ENCODE results near the gene PPP4C.
A peak's percentile ranks its signal among the peaks of the same experiment; 100 is the strongest.

The PPP4C gene

GRCh38 chr16:30088237-30088831, 12.5 kb downstream of the PPP4C start:
- Histone ChIP-seq H3K36me3 (peaks cover 41% of the 10 kb centered on the region), H3K27ac (peak overlapping the region; percentile 90), H3K9me3 (no peaks in the 10 kb centered on the region), H3K27me3 (no peaks in the 10 kb centered on the region), H3K4me1 (ENCODE audit: control insufficient read depth in 1 of 2, insufficient read depth in 1 of 2, low read depth in 1 of 2, low read length in 1 of 2) (peaks cover 48 to 56% of the 10 kb centered on the region in 2 experiments), H3K4me3 (ENCODE audit: low read depth in 1 of 2, low read length in 1 of 2) (no peak overlapping the region)
- TF ChIP-seq CTCF (IDR thresholded peaks at IDR 0.05) = no peak

DNA sequence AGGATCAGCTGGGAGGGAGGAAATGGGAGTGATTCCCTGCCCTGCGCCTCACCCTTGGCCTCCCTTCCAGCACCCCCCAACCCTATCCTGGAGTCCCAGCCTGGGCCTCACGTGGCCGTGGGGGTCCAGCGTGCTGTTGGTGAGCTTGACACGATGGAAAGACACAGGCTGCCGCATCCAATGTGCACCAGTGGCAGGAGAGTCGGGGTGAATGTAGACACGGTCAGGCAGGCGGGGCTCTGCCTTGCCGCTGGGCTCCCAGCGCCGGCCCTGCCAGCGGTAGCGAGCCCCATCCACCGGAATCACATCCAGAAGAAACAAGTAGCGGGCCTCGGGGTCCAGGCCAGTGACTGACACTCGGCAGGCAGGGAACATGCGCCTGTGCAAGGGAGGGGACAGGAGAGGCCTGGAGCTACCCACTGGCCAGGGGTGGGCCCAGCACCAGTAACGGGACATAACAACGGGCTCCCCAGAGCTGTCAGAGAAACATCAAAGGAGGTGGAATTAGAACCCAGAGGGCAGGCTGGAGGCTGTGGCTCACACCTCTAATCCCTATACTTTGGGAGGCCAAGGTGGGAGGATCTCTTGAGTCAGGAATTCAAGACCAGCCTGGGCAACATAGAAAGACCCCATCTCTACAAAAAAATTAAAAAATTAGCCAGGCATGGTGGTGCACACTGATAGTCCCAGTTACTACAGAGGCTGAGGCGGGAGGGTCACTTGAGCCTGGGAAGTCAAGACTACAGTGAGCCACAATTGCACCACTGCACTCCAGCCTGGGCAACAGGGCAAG, 13.2 kb downstream of the PPP4C start:
- no peaks in the 10 kb centered on the region for H3K27me3 ChIP-seq
- H3K9me3 ChIP-seq = no peaks in the 10 kb centered on the region
- H3K4me1 ChIP-seq (ENCODE audit: control insufficient read depth in 1 of 2, insufficient read depth in 1 of 2, low read depth in 1 of 2, low read length in 1 of 2) = peaks cover 55 to 62% of the 10 kb centered on the region in 2 experiments
- H3K4me3 ChIP-seq (ENCODE audit: low read depth in 1 of 2, low read length in 1 of 2) = no peak overlapping the region
- peak overlapping the region; percentile 90 for H3K27ac ChIP-seq
- TF ChIP-seq CTCF (IDR thresholded peaks at IDR 0.05) = no peak
- H3K36me3 ChIP-seq = peaks cover 41% of the 10 kb centered on the region

DNA sequence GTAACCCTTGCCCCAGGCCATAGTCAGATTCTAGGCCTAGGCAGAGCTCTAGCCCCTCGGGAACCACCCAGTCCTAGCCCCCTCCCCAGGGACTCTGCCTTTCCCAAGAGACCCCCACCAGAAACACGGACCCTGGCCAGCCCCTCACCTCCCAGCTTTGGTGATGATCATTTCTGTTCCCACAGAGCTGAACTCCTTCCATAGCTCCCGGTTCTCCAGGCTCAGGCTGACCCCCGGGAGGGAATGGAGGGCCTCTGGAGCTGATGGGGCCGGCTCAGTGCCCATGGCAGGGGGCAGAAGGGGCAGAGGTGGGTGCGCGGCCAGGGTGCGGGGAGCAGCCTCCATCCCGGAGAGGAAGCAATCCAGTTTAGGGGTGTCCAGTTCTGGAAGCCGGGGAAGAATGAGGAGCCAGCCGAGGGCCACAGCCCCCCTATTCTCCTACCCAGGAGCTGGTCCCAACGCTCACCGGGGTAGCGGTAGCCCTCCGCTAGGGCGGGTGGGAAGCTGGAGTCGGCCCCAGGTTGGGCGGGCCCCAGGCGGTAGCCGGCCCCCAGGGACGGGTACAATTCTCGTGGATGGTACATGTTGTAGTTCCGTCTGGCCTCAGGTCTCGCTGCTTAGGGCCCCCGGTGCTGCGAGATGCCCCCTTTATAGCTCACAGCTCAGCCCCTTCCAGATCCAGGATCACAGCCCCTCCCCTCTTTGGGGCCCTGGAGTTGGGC, 15.0 kb downstream of the PPP4C start:
- H3K27me3 ChIP-seq = no peaks in the 10 kb centered on the region
- peak overlapping the region; percentile 85 for H3K4me3 ChIP-seq (ENCODE audit: low read depth in 1 of 2, low read length in 1 of 2)
- peaks cover 70 to 72% of the 10 kb centered on the region in 2 experiments for H3K4me1 ChIP-seq (ENCODE audit: control insufficient read depth in 1 of 2, insufficient read depth in 1 of 2, low read depth in 1 of 2, low read length in 1 of 2)
- H3K36me3 ChIP-seq = peaks cover 38% of the 10 kb centered on the region
- TF ChIP-seq CTCF (IDR thresholded peaks at IDR 0.05) = no peak
- peak overlapping the region; percentile 100 for H3K27ac ChIP-seq
- H3K9me3 ChIP-seq = no peaks in the 10 kb centered on the region

DNA sequence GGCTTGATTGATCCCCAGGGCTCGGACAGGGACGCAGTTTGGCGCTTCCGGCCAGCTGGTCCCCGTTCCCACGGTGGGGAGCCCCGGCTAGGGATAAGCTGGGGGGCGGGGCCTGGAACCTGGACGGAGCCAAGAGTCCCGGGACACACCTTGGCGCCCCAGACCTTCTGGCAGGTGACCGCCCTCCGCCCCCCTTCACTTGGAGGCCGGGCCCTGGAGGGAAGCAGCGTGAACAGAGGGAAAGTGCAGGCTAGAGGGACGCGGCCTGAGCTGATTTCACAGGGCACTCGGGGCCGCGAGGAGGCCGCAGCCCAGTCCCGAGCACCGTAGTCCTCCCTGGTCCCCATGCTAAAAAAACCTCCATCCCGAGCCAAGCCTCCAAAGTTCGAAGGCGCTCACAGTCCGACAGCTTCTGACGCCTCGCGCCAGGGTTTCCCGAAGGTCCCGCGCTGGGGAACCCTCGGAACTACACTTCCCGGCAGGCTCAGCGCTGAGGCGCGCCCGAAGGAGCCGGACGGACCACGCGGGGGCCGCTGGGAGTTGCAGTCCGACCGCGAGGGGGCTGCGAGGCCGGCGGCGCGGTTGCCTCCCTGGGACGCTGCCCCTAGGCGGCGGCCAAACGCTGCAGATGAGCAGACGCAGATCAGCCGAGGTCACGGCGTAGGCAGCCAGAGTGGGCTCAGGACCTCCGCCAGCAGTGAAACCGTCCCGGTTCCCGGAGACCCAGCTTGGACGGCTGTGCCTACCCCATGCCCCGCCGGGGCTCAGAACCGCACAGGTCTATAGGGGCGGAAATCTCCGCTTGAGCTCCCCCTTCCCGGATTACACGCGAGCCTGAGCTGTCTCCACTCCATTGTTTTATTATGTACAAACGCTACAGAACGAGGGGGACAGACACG, 15.9 kb downstream of the PPP4C start, which contains the start of gene TBX6:
TSS of gene TBX6 (minus strand) at position 451 of the 899 bp plus-strand sequence. CDS start 731 bp downstream, outside the sequence.
- TF ChIP-seq CTCF (IDR thresholded peaks at IDR 0.05) = peak; percentile 90
- Histone ChIP-seq H3K9me3 (no peaks in the 10 kb centered on the region), H3K36me3 (peaks cover 34% of the 10 kb centered on the region), H3K4me1 (ENCODE audit: control insufficient read depth in 1 of 2, insufficient read depth in 1 of 2, low read depth in 1 of 2, low read length in 1 of 2) (peaks cover 67 to 68% of the 10 kb centered on the region in 2 experiments), H3K4me3 (ENCODE audit: low read depth in 1 of 2, low read length in 1 of 2) (peak within 1 kb of the TSS; percentile 85), H3K27me3 (no peaks in the 10 kb centered on the region), H3K27ac (peak within 1 kb of the TSS; percentile 100)

Measured in neutrophil (primary cell).